Endothelial cell of umbilical vein (primary cell): ENCODE results near the gene PCMTD2. TPM values are rescaled to one million over a fixed set of nuclear protein-coding genes. Genes with fewer than 3 reads are reported as not detected.

ENCODE experiments used
- BruUV-seq: library from RNA; stranded (reverse); fragments of 400-500 nt; replicated peaks from 2 replicates; lab custom pipeline; 2021; lab: Mats Ljungman, UMichigan
- CTCF ChIA-PET: fragments of 300-600, 350-600 bp; sonication (Branson Sonifier 250); formaldehyde crosslinking; loops from one replicate; lab custom pipeline; 2021; ENCODE audit warnings: antibody characterized with exemption, inconsistent platforms; lab: Charles Lee
- POLR2A ChIA-PET: fragments of 300-600, 350-600 bp; sonication (Branson Sonifier 250); formaldehyde crosslinking; loops from one replicate; lab custom pipeline; 2021; ENCODE audit warnings: antibody characterized with exemption, inconsistent platforms; lab: Charles Lee
- DNase-seq: peaks from one replicate; pipeline ENCODE4 v3.0.0-alpha.2; 2011; ENCODE audit warnings: low read depth, low spot score
- FAIRE-seq: peaks from 2 replicates; lab custom pipeline; 2011; peaks lifted over from hg19 to GRCh38; lab: Jason Lieb, UNC
- H2AFZ ChIP-seq: 2 replicates; pipeline ENCODE4 v1.6.0; 2012; ENCODE audit warnings: low read depth, low read length, control low read depth, inconsistent platforms
- H3K27ac ChIP-seq: 2 replicates; pipeline ENCODE4 v1.5.1; 2011; ENCODE audit warnings: low read depth, mild to moderate bottlenecking, control low read depth, low read length, moderate library complexity; ENCODE audit not compliant: insufficient read depth
- H3K27me3 ChIP-seq, 2 experiments: 2 replicates each; pipeline versions ENCODE4 v1.6.0 to v1.6.1; 2011; ENCODE audit warnings: low read length in 2 of 2, mixed read lengths in 1 of 2; ENCODE audit not compliant: control insufficient read depth in 2 of 2, insufficient read depth in 2 of 2
- H3K36me3 ChIP-seq, 2 experiments: 2 replicates in 1 of 2; 3 replicates in 1 of 2; pipeline ENCODE4 v1.5.1; 2011; ENCODE audit warnings: low read length in 2 of 2, mild to moderate bottlenecking in 1 of 2, moderate library complexity in 1 of 2; ENCODE audit not compliant: control insufficient read depth in 2 of 2, insufficient read depth in 2 of 2; ENCODE audit errors: extremely low read depth in 1 of 2
- H3K4me1 ChIP-seq: 3 replicates; pipeline ENCODE4 v1.5.1; 2011; ENCODE audit warnings: mild to moderate bottlenecking, low read length; ENCODE audit not compliant: control insufficient read depth, insufficient read depth; ENCODE audit errors: extremely low read depth
- H3K4me2 ChIP-seq: 2 replicates; pipeline ENCODE4 v1.6.1; 2011; ENCODE audit warnings: low read length, control low read depth, mixed read lengths; ENCODE audit not compliant: insufficient read depth
- H3K4me3 ChIP-seq, 3 experiments: fragments of 200-600 bp in 1 of 3; sonication (generic), shearing (Covaris generic) in 1 of 3; replicated peaks in 1 of 3; 2 replicates each; pipeline ENCODE4 v1.5.1; 2011 to 2016; ENCODE audit warnings: control low read depth in 3 of 3, low read length in 3 of 3, mild to moderate bottlenecking in 2 of 3, inconsistent platforms in 1 of 3, low read depth in 1 of 3, moderate library complexity in 1 of 3; ENCODE audit not compliant: insufficient read depth in 1 of 3
- H3K79me2 ChIP-seq: 2 replicates; pipeline ENCODE4 v1.6.0; 2012; ENCODE audit warnings: low read length, inconsistent platforms; ENCODE audit not compliant: control insufficient read depth, insufficient read depth
- H3K9ac ChIP-seq: replicated peaks from 2 replicates; pipeline ENCODE3; 2011; ENCODE audit warnings: low read length, control low read depth; ENCODE audit not compliant: insufficient read depth; ENCODE audit errors: extremely low read depth
- H3K9me1 ChIP-seq: replicated peaks from 3 replicates; pipeline ENCODE4 v1.6.0; 2011; ENCODE audit warnings: mild to moderate bottlenecking, low read length; ENCODE audit not compliant: control insufficient read depth, insufficient read depth; ENCODE audit errors: extremely low read depth
- H3K9me3 ChIP-seq: replicated peaks from 2 replicates; pipeline ENCODE4 v1.5.1; 2012; ENCODE audit warnings: low read length, inconsistent platforms; ENCODE audit not compliant: control insufficient read depth, insufficient read depth
- H4K20me1 ChIP-seq: replicated peaks from 2 replicates; pipeline ENCODE3; 2011; ENCODE audit warnings: mild to moderate bottlenecking, low read length; ENCODE audit not compliant: control insufficient read depth, insufficient read depth; ENCODE audit errors: extremely low read depth
- EZH2 ChIP-seq: IDR thresholded peaks from 2 replicates; pipeline ENCODE4 v1.6.1; 2012; ENCODE audit warnings: borderline replicate concordance, low read depth, mild to moderate bottlenecking, moderate library complexity, low read length, inconsistent platforms; ENCODE audit not compliant: severe bottlenecking
- FOS ChIP-seq: IDR thresholded peaks from 2 replicates; pipeline ENCODE4 v1.6.1; 2011; ENCODE audit warnings: mild to moderate bottlenecking, low read length, moderate library complexity, borderline replicate concordance; ENCODE audit not compliant: insufficient read depth
- GATA2 ChIP-seq: IDR thresholded peaks from 2 replicates; pipeline ENCODE4 v1.7.0; 2011; ENCODE audit warnings: low read depth, mild to moderate bottlenecking, moderate library complexity, mixed read lengths, low read length; ENCODE audit not compliant: insufficient read length, insufficient read depth
- JUN ChIP-seq: IDR thresholded peaks from 2 replicates; pipeline ENCODE4 v1.6.1; 2011; ENCODE audit warnings: borderline replicate concordance, low read depth; ENCODE audit not compliant: insufficient read length, insufficient read depth
- MYC ChIP-seq: IDR thresholded peaks from one replicate; pipeline ENCODE4 v1.6.1; 2011; ENCODE audit warnings: mild to moderate bottlenecking, low read depth, low read length
- POLR2A ChIP-seq: IDR thresholded peaks from 2 replicates; pipeline ENCODE4 v1.6.1; 2012; ENCODE audit warnings: low read depth, mild to moderate bottlenecking, control low read depth, low read length
- POLR2AphosphoS5 ChIP-seq: IDR thresholded peaks from 2 replicates; pipeline ENCODE4 v1.6.1; 2012; ENCODE audit warnings: low read depth, mild to moderate bottlenecking, control low read depth, low read length, moderate library complexity; ENCODE audit not compliant: insufficient read depth
- dilution Hi-C: fragments of 300-500 bp; cut with MboI; formaldehyde crosslinking; loops from one replicate; pipeline ENCODE4 v1.15.0; 2019; ENCODE audit warnings: low sequenced_read_pairs; ENCODE audit not compliant: extremely low pct_ligation_motif_present
- intact Hi-C: fragments of 100-400 bp; cut with micrococcal nuclease; formaldehyde crosslinking; loops from one replicate; pipeline ENCODE4 v1.10.0; 2022
- polyA plus RNA-seq, 4 experiments: library from polyadenylated mRNA; depleted of rRNA in 3 of 4; stranded (reverse) in 3 of 4; unstranded in 1 of 4; fragments of >200 nt; gene quantifications; 2 replicates each; pipeline versions ENCODE4 v1.2.1 to v1.2.3, GENCODE V29; 2011 to 2012; ENCODE audit warnings: missing spikeins in 1 of 4
- total RNA-seq: library from RNA; stranded (reverse); gene quantifications from 2 replicates; pipeline ENCODE4 v1.2.3, GENCODE V29; 2021
- TF ChIP-seq, protein P1 (sequence below): IDR thresholded peaks from 2 replicates; pipeline ENCODE4 v1.6.1; 2011; ENCODE audit not compliant: insufficient read depth, insufficient read length
- TF ChIP-seq, protein P2 (sequence below), 2 donors: IDR thresholded peaks; 1 replicate in 1 of 2; 2 replicates in 1 of 2; pipeline ENCODE4 v1.5.1; 2011; ENCODE audit warnings: low read length in 2 of 2, mild to moderate bottlenecking in 2 of 2, moderate library complexity in 2 of 2, control low read depth in 1 of 2, inconsistent platforms in 1 of 2, low read depth in 1 of 2; ENCODE audit not compliant: insufficient read depth in 1 of 2; ENCODE audit errors: extremely low read depth in 1 of 2

Gene PCMTD2
- total and polyA plus RNA-seq, 2 donors (not counting 3 experiments of a cell fraction or from before 2014, with no cell fraction given), result 27.4 to 45.7 TPM

DNA sequence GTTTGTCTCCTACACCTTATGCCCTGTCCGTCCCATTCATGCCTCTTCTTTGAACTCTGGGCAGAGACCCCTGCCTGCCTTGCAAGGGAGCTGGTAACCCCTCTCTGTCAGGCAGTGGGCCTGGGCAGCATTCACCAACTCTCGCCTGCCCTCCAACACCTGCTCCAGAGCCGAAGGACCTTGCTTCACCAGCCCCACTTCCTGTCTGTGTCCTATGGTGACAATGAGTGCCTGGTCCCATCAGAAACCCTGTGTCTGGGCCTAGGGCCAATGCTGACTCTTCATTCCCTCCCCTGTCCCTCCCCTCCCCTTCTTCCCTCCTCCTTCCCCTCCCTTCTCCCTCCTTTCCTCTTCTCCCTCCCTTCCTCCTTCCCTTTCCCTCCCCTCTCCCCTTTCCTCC, 22.8 kb upstream of the PCMTD2 start:
- dilution Hi-C loops (no loop called here), intact Hi-C loops (no loop called here)
- Histone ChIP-seq H3K9me1 (no peaks in the 10 kb centered on the region), H3K4me2 (no peak overlapping the region), H3K4me1 (no peaks in the 10 kb centered on the region), H3K79me2 (no peaks in the 10 kb centered on the region), H3K9me3 (no peaks in the 10 kb centered on the region), H3K27me3 (no peaks in the 10 kb centered on the region), H4K20me1 (no peaks in the 10 kb centered on the region), H3K4me3 (no peak overlapping the region), H3K36me3 (no peaks in the 10 kb centered on the region), H2AFZ (no peak overlapping the region), H3K27ac (no peak overlapping the region), H3K9ac (no peak overlapping the region)
- POLR2A ChIA-PET, result no interaction called here
- DNase-seq, result no peak
- BruUV-seq, result no TSS peak
- CTCF ChIA-PET, result no interaction called here
- TF ChIP-seq, protein P1, sequence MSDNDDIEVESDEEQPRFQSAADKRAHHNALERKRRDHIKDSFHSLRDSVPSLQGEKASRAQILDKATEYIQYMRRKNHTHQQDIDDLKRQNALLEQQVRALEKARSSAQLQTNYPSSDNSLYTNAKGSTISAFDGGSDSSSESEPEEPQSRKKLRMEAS, result no peak
- TF ChIP-seq JUN (no peak), POLR2AphosphoS5 (no peak), POLR2A (no peak), FOS (no peak)
- no peak for FAIRE-seq

- Histone ChIP-seq H3K27me3 (no peaks in the 10 kb centered on the region), H3K4me2 (no peak overlapping the region), H3K9me3 (no peaks in the 10 kb centered on the region), H3K27ac (no peak overlapping the region), H3K4me1 (no peaks in the 10 kb centered on the region), H3K4me3 (no peak overlapping the region), H3K9me1 (no peaks in the 10 kb centered on the region), H4K20me1 (no peaks in the 10 kb centered on the region), H3K9ac (no peak overlapping the region), H3K36me3 (no peaks in the 10 kb centered on the region), H2AFZ (no peak overlapping the region), H3K79me2 (no peaks in the 10 kb centered on the region)
- dilution Hi-C loops, result no loop called here
- no peak for FAIRE-seq
- TF ChIP-seq JUN, result no peak
- TF ChIP-seq GATA2, result no peak
- no peak for TF ChIP-seq EZH2
- TF ChIP-seq MYC, result no peak
- TF ChIP-seq FOS, result no peak
- TF ChIP-seq, protein P1, result no peak
- no peak for TF ChIP-seq POLR2A
- TF ChIP-seq POLR2AphosphoS5, result no peak
- TF ChIP-seq, protein P2, sequence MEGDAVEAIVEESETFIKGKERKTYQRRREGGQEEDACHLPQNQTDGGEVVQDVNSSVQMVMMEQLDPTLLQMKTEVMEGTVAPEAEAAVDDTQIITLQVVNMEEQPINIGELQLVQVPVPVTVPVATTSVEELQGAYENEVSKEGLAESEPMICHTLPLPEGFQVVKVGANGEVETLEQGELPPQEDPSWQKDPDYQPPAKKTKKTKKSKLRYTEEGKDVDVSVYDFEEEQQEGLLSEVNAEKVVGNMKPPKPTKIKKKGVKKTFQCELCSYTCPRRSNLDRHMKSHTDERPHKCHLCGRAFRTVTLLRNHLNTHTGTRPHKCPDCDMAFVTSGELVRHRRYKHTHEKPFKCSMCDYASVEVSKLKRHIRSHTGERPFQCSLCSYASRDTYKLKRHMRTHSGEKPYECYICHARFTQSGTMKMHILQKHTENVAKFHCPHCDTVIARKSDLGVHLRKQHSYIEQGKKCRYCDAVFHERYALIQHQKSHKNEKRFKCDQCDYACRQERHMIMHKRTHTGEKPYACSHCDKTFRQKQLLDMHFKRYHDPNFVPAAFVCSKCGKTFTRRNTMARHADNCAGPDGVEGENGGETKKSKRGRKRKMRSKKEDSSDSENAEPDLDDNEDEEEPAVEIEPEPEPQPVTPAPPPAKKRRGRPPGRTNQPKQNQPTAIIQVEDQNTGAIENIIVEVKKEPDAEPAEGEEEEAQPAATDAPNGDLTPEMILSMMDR (IDR thresholded peaks at IDR 0.05; ENCODE audit: extremely low read depth in 1 of 2, insufficient read depth in 1 of 2, low read depth in 1 of 2, low read length in 2 of 2), result no peak
- DNase-seq, result no peak
- no TSS peak for BruUV-seq
- intact Hi-C loops, result no loop called here
- ChIA-PET CTCF (interaction anchor here (1.3 kb wide), 1 partner anchor 10 kb away, joined by 4 read pairs; no protein-coding TSS in a partner anchor), POLR2A (no interaction called here)
Measured at GRCh38 chr20:64233725-64234124, 21.8 kb upstream of the PCMTD2 start.
